HG02970 (cell line): ENCODE results near the gene JADE3.
"Not testable (repeated sequence)": the region's sequence is repeated elsewhere in the genome, so short reads cannot be mapped to it uniquely, and the experiment has no call there.

ENCODE experiments used
- ATAC-seq: cut with Tn5 transposase; IDR thresholded peaks from one replicate; pipeline ENCODE4 v1.9.1; 2021; ENCODE audit warnings: mild to moderate bottlenecking, moderate library complexity, moderate number of reproducible peaks; ENCODE audit not compliant: unreplicated experiment, low FRiP score

The JADE3 gene

DNA sequence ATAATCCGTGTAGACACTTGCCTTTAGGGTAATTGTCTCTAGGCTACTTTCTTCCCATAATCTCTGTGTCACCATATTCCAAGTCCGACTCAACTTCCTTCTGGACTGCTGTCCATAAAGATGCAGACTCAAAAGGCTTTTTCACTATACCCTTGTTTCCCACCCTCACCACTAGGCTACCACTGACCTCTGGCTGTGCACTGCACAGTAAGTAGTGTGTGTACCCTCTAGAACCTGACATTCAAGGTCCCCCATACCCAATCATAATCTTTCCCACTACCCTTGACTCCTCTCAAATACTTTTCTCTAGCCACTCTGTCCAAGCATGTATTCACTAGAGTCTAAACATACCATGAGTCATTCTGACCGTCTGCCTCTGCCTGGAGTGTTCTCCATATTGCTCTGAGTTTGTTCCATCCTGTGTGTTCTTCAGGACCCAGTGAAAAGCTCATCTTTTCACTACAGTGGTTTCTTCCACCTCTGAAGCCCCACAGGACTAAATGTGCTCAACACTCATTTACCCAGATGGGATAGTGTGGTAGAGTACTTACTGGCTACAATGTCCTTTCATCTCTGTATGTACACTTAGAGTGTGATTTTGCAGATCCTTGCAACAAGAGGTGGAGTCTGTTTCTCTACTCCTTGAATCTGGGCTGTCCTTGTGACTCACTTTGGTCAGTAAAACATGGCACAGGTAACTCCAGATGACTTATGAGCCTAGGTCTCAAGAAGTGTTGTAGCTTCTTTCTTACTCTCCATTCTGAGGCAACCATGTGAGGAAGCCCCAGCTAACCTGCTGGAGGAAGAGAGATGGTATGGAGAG lies 17.4 kb downstream of the JADE3 start:
- no peak for ATAC-seq

DNA sequence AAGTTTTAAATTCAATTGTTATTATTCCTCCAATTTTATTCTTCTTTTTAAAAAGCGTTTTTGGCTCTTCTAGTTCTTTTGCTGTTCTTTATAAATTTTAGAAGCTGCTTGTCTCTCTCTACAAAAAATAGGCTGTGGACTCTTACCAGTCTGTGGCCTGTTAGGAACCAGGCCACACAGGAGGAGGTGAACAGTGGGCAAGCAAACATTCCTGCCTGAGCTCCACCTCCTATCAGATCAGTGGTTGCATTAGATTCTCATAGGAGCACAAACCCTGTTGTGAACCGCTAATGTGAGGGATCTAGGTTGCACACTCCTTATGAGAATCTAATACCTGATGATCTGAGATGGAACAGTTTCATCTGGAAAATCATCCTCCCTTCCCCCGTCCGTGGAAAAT lies 23.1 kb downstream of the JADE3 start:
- no peak for ATAC-seq

DNA sequence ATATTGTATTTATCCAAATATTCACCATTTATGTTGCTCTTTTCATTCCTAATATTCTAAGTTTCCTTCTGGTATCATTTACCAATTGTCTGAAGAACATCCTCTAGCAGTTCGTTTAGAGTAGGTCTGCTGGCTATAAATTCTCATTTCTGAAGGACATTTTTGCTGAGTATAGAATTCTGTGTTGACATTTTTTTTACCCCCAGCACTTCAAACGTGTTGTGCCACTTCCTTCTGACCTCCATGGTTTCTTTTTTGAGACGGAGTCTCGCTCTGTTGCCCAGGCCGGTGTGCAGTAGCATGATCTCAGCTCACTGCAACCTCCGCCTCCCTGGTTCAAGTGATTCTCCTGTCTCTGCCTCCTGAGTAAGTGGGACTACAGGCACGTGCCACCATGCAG lies 26.4 kb downstream of the JADE3 start:
- no peak for ATAC-seq

DNA sequence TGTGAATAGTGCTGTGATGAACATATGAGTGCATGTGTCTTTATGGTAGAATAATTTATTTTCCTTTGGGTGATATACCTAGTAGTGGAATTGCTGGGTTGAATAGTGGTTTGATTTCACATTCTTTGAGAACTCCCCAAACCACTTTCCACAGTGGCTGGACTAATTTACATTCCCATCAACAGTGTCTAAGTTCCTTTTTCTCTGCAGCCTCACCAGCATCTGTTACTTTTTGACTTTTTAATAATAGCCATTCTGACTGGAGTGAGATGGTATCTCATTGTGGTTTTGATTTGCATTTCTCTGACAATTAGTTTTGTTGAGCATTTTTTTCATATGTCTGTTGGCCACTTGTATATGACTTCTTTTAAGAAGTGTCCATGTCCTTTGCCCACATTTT lies 29.1 kb downstream of the JADE3 start:
- no peak for ATAC-seq

DNA sequence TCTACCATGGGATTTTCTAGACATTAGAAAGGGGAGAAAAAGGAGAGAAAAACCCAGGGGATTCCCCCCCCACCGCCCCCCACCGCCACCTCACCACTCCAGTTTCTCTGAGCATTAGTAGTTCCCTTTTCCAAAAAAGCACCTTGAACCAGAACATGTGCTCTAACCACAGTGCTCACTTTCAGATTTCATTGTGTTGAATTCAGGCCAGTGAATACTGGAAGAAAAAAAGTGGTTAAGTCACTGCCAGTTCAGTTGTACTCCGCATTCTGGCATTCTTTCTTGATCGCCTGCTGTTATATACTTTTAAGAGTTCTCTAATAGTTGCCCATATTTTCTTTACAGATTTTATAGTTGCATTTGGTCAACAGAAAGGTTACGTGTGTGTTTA lies 40.9 kb downstream of the JADE3 start:
- ATAC-seq: no peak

DNA sequence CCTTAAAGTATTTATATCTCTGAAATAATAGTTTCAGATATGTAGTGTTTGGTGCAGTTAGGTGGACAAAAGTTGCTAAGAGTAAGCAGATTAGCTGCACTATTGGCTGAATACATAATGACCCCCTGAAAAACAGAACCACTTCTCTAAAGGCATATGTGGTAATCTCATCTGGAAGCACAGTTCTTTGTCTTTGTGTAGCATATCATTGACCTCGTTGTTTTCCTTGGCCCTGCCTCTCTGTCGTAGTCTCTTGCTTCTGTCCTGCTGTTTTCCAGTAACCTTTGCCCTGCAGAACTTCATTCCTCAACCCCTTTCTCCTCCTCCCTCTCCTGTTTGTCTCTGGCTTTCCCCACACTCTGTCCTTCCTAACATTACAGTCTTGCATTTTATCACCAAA lies 41.4 kb downstream of the JADE3 start:
- no peak for ATAC-seq

DNA sequence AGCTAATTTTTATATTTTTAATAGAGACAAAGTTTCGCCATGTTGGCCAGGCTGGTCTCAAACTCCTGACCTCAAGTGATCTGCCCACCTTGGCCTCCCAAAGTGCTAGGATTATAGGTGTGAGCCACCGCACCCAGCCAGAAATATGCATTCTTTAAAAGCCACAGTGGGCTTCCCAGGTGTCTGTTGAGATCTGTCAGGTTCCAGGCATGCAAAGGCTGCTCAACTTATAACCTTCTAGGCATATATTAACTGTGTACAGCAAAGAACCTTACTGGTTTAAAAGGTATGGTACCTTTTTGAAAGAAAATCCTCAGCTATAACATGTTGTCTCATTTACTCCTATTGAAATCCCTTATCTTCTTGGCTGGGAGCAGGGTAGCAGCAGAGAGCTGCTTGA lies 42.5 kb downstream of the JADE3 start:
- ATAC-seq: no peak

DNA sequence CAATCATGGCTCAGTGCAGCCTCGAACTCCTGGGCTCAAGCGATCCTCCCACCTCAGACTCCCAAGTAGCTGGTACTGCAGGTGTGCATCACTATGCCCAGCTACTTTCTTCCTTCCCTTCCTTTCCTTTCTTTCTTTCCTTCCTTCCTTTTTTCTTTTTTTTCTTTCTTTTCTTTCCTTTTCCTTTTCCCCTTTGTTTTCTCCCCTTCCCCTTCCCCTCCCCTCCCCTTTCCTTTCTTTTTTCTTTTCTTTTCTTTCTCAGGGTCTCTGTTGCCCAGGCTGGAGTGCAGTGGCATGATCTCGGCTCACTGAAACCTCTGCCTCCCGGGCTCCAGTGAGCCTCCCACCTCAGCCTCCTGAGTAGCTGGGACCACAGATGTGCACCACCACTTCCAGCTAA lies 44.4 kb downstream of the JADE3 start:
- not testable (repeated sequence) for ATAC-seq

DNA sequence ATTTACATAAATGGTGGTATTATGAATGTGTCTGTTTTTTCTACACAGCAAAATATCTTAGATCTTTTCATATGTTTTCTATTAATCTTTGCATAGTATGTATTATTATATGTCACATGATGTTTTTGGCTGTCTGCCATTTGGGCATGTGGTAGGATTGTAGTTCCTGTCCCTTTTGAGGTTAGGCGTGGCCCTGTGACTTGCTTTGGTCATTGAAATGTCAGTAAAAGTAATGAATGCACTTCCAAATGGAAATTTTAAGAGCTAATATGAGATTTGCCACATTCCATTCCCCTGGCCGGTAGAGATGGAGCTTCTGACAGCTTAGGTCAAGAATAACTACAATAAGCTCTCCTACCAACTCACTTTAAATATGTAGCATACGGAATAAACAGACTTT lies 45.1 kb downstream of the JADE3 start:
- no peak for ATAC-seq

DNA sequence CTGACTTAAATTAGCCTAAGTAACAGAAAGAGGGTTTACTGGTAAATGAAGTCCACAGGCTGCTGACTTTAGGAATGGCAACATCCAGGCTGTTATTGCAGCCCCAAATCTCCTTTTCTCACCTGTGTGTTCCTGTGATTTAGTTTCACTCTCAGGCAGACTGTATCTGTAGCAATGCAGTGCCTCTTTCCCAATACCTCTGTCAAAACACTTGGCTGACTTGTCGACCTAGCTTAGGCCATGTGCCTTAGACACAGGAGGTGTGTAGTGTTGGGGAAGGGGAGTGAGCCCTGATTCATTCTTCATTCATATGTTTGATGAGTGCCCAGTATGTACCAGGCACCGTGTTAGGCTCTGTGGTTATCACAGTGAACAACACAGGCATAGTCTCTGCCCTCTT lies 46.9 kb downstream of the JADE3 start:
- ATAC-seq: no peak

DNA sequence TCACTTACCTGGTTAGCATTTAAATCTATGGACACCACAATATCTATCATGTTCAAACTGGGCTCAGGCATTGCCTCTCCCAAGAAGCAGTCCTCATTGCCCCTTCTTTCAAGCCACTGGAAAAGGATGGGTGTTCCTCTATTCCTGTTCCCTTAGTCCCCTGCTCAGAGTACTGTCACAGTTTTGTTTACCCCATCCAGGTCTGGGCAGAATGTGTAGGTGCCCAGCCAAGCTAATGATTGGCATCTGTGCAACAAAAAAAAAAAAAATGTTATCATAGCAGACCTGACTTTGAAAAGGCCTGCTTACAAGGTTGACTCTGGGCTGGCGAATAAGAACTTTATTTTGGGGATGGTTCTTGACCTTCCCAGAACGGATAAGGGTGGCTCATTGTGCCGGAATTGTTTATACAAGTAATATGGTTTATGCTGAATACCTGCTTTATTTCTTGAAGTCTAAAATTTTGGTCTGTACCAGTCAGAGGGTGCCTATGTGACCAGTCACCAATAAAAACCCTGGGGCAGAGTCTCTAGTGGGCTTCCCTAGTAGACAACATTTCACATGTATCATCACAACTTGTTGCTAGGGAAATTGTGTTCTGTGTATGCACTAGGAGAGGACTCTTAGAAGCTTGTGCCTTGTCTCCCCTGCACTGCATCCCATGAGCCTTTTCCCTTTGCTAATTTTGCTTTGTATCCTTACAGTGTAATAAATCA lies 47.9 kb downstream of the JADE3 start:
- ATAC-seq: no peak

DNA sequence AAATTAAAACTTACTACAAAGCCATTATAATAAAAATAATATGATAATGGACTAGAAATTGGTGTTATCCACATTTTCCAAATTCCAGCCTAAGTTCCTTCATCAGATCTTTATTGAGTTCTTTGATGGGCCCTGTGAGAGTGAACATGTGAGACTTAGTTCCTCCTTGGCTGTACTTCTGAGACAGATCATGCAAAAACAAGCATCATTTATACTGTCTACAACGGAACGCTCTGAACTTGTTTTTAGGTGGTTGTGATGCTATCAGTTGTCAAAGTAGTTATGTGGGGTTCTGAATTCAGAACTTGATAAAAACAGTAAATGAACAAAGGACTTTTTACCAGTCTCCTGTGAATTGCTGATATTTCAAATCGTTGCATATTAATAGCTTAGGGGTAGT lies 48.9 kb downstream of the JADE3 start:
- no peak for ATAC-seq

DNA sequence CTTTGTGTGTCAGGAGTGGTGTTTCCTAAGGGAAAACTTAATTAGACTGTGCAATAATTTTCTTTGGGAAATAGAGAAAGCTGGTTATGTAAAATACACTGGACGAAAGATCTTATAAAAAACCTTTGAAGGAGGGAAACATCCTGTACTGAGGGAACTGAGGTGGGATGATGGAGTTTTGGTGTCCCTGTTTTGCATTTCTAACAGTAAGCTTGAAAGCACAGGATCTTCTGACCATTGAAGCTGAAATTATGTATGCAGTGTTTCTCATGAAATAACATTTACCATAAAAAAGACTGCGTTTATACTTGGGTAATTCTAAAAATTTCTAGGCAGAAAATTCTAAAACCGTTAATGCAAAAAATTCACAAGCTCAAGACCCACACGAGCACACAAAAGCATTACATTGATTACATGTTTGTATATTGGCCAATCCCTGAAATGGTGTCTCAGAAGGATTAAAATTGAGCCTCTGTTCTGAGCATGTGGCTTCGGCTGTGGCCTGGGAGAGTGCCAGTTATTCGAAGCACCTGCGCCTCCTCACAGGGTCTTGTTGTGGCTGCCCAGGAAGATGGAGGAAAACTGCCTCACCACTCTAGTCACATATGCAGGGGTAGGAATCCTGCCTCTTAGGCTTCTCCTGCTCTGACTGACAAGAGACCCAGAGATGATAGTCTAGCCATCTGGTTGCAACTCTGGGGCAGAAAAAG lies 49.5 kb downstream of the JADE3 start:
- no peak for ATAC-seq

DNA sequence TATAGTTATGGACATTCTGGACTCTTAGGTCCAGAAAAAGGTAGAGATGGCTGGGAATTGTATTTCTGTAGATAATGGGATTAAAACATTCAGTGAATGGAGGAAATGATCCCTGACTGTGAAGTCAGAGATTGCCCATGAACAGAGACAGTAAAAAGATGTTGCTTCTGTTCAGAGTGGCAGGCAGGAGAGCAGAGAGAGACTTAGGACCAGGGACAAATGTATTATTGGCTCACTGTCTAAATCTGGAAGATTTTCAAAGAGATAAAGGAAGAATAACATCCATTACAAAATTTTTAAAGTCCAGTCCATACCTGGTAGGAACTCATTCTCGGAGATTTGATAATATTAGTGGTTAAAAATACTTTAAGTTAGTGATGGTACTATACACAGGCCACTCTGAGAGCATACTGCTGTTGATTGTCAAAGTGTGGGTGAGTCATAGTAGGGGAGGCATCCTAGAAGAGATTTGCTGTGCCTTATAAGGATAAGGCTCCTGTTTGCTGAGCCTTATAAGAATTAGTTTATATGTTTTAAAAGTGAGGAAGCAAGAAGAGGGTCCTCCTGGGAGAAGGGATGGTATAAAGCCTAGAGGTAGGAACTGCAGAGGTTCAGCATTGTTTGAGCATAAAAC lies 53.0 kb downstream of the JADE3 start:
- ATAC-seq: no peak

DNA sequence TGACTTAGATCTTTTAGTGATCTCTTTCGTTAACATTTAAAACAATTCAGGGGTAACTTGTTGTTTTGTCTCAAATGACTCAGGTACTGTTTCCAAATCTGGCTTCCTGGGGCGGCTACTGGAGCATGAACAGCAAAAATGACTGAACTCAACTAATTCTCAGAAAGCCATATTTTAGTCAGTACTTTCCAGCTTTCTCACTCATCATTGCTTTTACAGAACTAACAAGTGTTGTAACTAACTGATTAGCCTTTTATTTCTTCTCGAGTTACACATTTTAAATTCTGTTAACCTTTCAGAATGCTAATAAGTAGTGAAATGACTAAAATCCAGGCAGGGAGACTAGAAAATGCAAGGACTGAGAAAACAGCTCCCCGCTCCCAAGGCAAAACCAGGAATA lies 55.3 kb downstream of the JADE3 start:
- no peak for ATAC-seq

DNA sequence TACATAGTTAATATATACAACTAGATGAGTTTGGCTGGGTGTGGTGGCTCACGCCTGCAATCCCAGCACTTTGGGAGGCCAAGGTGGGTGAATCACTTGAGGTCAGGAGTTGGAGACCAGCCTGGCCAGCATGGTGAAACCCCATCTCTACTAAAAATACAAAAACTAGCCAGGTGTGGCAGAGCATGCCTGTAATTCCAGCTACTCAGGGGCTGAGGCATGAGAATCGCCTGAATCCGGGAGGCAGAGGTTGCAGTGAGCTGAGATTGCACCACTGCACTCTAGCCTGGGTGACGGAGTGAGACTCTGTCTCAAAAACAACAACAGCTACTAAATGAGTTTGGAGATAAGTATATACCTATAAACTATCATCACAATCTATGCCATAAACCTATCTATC lies 64.8 kb downstream of the JADE3 start:
- ATAC-seq: not testable (repeated sequence)

DNA sequence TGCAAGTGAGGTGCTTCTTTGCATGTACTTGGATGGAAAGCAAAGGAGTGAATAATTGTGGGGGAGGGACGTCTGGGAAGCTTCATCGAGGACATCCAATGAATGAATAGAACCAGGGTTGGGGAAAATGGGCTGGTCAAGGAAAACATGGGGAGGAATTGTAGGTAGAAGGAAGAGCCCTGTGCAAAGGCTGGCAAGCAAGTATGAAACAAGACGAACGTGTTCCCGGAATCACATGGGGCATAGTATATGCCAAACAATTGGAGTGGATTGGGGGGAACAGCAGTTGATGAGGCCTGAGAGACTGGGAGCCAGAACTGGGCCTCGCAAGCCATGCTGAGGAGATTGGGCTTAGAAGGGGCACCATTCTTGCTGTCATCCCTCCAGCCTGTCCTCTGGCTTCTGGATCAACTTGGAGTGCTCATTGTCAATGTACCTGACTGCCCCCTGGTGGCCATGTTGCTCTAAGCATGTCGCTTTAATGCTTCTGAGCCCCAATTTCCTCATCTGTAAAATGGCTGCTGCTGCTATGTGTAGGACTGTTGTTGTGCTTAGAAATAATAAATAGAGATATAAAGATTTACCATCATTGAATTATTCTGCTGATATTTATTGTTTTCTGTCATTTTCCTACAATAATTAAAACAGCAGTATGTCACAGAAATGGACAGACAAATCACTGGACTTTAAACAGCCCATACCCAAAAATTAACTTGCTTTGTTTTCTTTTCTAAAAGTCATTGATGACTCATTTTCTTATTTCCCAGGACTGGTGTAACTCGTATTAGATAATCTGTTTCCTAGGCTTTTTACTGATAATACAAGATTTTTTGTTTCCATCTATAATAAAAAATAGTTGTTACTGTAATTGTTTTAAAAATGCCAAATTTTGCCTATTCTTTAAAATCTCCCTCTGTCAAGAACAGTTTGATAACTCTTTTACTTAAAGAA lies 66.4 kb downstream of the JADE3 start:
- peak; percentile 64 for ATAC-seq

DNA sequence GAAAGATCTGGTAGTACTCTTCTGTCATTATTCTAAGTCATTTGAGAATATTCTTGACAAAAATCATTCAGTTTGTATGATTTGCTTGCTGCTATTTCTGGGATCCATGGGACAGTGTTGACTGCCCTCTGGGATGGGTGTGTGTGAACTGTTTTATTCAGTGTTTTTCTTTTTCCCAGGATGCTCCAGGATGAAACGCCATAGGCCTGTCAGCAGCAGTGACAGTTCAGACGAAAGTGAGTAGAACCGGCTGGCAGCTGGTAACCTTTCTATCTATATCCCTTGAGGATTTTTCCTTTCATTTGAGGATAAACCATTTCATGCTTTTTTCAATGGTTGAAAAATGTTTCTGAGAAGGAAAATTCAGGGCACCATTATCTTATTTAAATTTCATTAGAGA lies 72.5 kb downstream of the JADE3 start:
- ATAC-seq: no peak

DNA sequence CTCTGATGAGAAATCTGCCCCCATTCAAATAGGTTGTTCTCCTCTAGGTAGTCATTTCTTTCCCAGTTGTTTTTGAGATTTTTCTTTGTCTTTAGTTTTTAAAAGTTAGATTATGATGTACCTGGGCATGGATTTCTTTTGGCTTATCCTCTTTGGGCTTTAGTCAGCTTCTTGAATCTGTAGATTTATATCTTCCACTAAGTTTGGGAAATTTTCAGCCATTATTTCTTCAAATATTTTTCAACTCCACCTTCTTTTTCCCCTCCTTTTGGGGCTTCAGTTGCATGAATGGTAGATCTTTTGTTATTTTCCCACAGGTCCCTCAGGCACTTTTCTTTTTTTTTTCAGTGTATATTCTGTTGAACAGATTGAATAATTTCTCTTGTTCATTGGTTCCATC lies 77.3 kb downstream of the JADE3 start:
- no peak for ATAC-seq

DNA sequence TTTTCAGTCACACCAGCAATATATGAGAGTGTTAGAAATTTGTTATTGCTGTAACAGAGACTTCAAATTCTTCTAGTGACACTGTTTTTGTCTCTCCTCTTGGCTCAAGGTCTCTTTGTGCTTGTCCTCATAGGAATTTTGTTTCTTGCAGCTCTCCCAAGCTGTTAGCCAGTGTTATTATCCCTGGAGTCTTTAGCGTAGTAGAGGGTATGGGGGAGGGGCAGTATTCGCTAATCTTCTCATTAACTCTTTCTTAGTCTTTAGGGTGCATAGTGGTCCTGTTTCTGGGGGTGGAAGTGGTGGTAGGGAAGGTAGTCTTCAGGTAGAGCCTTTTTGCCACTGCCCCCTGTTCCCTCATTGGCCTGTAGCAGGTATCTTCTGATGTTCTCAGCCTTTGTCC lies 79.4 kb downstream of the JADE3 start:
- no peak for ATAC-seq
